ENCODE results near the gene ETV3.

ETV3 gene

DNA sequence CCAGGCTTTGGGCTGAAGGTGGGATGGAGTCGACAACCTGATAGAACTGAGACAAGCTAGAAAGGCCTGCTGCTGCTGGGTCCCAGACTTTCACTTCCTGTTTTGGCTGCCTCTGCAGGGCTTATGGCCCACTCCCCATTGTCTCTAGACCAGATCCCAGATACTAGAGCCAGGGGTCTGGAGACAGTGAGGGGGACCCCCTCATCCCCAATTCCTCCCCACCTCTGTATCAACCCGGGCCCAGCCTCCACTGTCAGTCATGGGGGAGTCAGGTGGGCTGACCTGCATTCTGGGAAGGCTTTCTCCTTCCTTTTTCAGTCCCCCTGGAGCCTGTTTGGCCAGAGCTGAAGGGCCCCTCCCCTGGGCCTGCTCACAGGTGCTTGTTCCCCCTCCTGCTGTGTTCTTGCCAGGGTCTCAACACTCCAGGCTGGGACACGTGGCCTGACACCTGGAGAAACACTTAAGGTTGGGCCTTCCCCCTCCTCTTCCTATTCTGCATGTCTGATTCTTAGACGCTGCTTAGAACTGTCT is 20.6 kb downstream of the ETV3 start:
- no peak overlapping the region for H3K4me3 ChIP-seq (ENCODE audit: low read length)
- peaks cover 2% of the 10 kb centered on the region; the same call in 1 of the 2 replicates for H3K27me3 ChIP-seq (ENCODE audit: control insufficient read depth, low read length)
- H3F3A ChIP-seq (ENCODE audit: control insufficient read depth, insufficient read depth) = no peaks in the 10 kb centered on the region; the same call in 1 of the 2 replicates
- H3K4me1 ChIP-seq (ENCODE audit: control insufficient read depth, low read length) = peaks cover 14% of the 10 kb centered on the region
- peak overlapping the region; percentile 32 for H3K4me2 ChIP-seq (ENCODE audit: low read length)
- no peaks in the 10 kb centered on the region for H3K79me2 ChIP-seq (ENCODE audit: control insufficient read depth, low read length)
- no peak for TF ChIP-seq EZH2phosphoT487 (IDR thresholded peaks at IDR 0.05; ENCODE audit: borderline replicate concordance, low read length)
- TF ChIP-seq, protein P1, sequence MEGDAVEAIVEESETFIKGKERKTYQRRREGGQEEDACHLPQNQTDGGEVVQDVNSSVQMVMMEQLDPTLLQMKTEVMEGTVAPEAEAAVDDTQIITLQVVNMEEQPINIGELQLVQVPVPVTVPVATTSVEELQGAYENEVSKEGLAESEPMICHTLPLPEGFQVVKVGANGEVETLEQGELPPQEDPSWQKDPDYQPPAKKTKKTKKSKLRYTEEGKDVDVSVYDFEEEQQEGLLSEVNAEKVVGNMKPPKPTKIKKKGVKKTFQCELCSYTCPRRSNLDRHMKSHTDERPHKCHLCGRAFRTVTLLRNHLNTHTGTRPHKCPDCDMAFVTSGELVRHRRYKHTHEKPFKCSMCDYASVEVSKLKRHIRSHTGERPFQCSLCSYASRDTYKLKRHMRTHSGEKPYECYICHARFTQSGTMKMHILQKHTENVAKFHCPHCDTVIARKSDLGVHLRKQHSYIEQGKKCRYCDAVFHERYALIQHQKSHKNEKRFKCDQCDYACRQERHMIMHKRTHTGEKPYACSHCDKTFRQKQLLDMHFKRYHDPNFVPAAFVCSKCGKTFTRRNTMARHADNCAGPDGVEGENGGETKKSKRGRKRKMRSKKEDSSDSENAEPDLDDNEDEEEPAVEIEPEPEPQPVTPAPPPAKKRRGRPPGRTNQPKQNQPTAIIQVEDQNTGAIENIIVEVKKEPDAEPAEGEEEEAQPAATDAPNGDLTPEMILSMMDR (IDR thresholded peaks at IDR 0.05; ENCODE audit: low read depth, low read length, poor library complexity, severe bottlenecking) = no peak
- H3K27ac ChIP-seq (ENCODE audit: low read depth, low read length) = no peak overlapping the region
- peaks cover under 1% of the 10 kb centered on the region; the same call in 1 of the 2 replicates for H3K36me3 ChIP-seq (ENCODE audit: control insufficient read depth, low read length)
- no peaks in the 10 kb centered on the region for H3K9me2 ChIP-seq (replicated peaks; ENCODE audit: control insufficient read depth, low read length)
- no peaks in the 10 kb centered on the region for H4K20me1 ChIP-seq (ENCODE audit: control insufficient read depth, insufficient read depth, low read depth, low read length)
- H3K9me3 ChIP-seq (ENCODE audit: control insufficient read depth, insufficient read depth, low read length) = no peaks in the 10 kb centered on the region

DNA sequence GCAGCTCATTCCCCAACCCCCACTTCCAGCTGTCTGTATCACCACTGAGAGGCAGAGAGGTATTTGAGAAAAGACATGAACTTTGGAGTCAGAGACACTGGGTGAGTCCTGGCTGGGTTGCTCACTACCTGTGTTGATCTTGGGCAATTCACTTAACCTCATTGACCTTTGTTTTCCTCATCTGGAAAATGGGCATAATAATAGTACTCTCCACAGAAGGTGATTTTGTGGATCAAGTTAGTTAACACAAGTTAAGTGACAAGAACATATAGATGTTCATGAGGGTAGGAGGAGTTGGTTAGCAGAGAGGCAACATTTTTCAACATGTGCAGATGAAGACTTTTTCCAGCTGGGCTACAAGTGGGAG is 21.5 kb downstream of the ETV3 start:
- Histone ChIP-seq H3K4me1 (ENCODE audit: control insufficient read depth, low read length) (peaks cover 14% of the 10 kb centered on the region), H3K9me3 (ENCODE audit: control insufficient read depth, insufficient read depth, low read length) (no peaks in the 10 kb centered on the region), H3F3A (ENCODE audit: control insufficient read depth, insufficient read depth) (no peaks in the 10 kb centered on the region; the same call in 1 of the 2 replicates), H3K4me3 (ENCODE audit: low read length) (no peak overlapping the region), H3K27ac (ENCODE audit: low read depth, low read length) (no peak overlapping the region), H3K4me2 (ENCODE audit: low read length) (no peak overlapping the region), H3K27me3 (ENCODE audit: control insufficient read depth, low read length) (peaks cover 8% of the 10 kb centered on the region; the same call in 1 of the 2 replicates), H3K9me2 (replicated peaks; ENCODE audit: control insufficient read depth, low read length) (no peaks in the 10 kb centered on the region), H3K79me2 (ENCODE audit: control insufficient read depth, low read length) (no peaks in the 10 kb centered on the region), H4K20me1 (ENCODE audit: control insufficient read depth, insufficient read depth, low read depth, low read length) (no peaks in the 10 kb centered on the region), H3K36me3 (ENCODE audit: control insufficient read depth, low read length) (no peaks in the 10 kb centered on the region; the same call in 1 of the 2 replicates)
- TF ChIP-seq, protein P1 (IDR thresholded peaks at IDR 0.05; ENCODE audit: low read depth, low read length, poor library complexity, severe bottlenecking) = no peak
- no peak for TF ChIP-seq EZH2phosphoT487 (IDR thresholded peaks at IDR 0.05; ENCODE audit: borderline replicate concordance, low read length)

DNA sequence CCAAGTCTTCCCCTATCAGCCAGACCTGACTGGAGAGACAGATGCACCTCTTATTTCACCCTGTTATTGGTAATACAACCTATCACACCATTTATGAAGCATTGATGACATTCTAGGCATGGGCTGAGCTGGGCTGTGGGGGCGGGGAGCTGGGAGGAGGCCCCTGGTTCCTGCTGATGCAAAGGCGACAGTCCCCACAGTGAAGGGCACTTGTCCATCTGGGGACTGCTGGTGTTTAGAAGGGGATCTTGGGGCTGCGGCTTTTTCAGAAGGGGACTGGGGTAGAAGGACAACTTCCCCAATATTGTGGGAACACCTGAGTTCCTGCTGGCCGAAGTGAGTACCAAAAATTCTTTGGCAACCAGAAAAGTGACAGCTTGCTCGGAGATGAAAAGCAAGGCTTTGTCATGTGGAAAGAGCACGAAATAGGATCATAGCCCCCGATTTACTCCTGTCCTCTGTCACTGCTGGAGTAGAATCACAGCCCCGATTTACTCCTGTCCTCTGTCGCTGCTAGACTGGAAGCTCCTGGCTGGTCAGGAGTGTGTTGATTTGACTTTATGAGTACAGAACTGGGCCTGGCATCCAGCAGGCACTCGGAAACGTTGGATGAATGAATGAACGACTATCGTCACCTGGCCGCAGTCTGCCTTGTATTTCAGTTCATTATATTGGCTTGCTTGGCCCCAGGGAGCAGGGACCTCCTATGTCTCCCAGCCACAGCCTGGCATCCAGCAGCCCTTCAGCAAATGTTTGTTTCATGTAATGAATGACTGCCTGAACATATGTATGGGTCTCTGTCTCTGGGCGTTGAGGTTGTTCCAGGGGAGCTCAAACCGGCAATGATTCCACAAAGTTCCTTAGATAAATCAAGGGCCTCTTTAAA is 22.1 kb downstream of the ETV3 start:
- Histone ChIP-seq H3K36me3 (ENCODE audit: control insufficient read depth, low read length) (no peaks in the 10 kb centered on the region; the same call in 1 of the 2 replicates), H3K27me3 (ENCODE audit: control insufficient read depth, low read length) (peaks cover 11% of the 10 kb centered on the region; the same call in 1 of the 2 replicates), H3K9me3 (ENCODE audit: control insufficient read depth, insufficient read depth, low read length) (no peaks in the 10 kb centered on the region), H3K4me2 (ENCODE audit: low read length) (no peak overlapping the region), H3K79me2 (ENCODE audit: control insufficient read depth, low read length) (no peaks in the 10 kb centered on the region), H3K4me1 (ENCODE audit: control insufficient read depth, low read length) (peaks cover 14% of the 10 kb centered on the region), H3K4me3 (ENCODE audit: low read length) (no peak overlapping the region), H3K27ac (ENCODE audit: low read depth, low read length) (no peak overlapping the region), H4K20me1 (ENCODE audit: control insufficient read depth, insufficient read depth, low read depth, low read length) (no peaks in the 10 kb centered on the region), H3F3A (ENCODE audit: control insufficient read depth, insufficient read depth) (no peaks in the 10 kb centered on the region), H3K9me2 (replicated peaks; ENCODE audit: control insufficient read depth, low read length) (no peaks in the 10 kb centered on the region)
- no peak for TF ChIP-seq EZH2phosphoT487 (IDR thresholded peaks at IDR 0.05; ENCODE audit: borderline replicate concordance, low read length)
- TF ChIP-seq, protein P1 (IDR thresholded peaks at IDR 0.05; ENCODE audit: low read depth, low read length, poor library complexity, severe bottlenecking) = no peak
